Liver (tissue), 9 donors: ENCODE data around the gene KIF1A. TPM values are rescaled to one million over a fixed set of nuclear protein-coding genes. Genes with fewer than 3 reads are reported as not detected.

Experiments used
- DNase-seq: peaks from one replicate; pipeline ENCODE4 v3.0.0-alpha.2; 2017; ENCODE audit warnings: low spot score
- H3K27ac ChIP-seq, 2 donors: one replicate each; pipeline ENCODE4 v1.7.0; 2013; ENCODE audit warnings: inconsistent platforms in 2 of 2, low read length in 2 of 2, control low read depth in 1 of 2, low read depth in 1 of 2, mild to moderate bottlenecking in 1 of 2
- H3K27me3 ChIP-seq, 4 donors: one replicate each; pipeline versions ENCODE4 v1.6.1 to v1.7.0; 2013; ENCODE audit warnings: low read length in 3 of 4, inconsistent platforms in 1 of 4, mild to moderate bottlenecking in 1 of 4, moderate library complexity in 1 of 4; ENCODE audit not compliant: control insufficient read depth in 4 of 4, insufficient read depth in 4 of 4
- H3K36me3 ChIP-seq, 4 donors: one replicate each; pipeline versions ENCODE4 v1.6.1 to v1.7.0; 2013; ENCODE audit warnings: low read length in 3 of 4, mild to moderate bottlenecking in 3 of 4, low read depth in 1 of 4, moderate library complexity in 1 of 4; ENCODE audit not compliant: control insufficient read depth in 4 of 4, insufficient read depth in 3 of 4
- H3K4me1 ChIP-seq, 4 donors: one replicate each; pipeline versions ENCODE4 v1.6.1 to v1.7.0; 2013; ENCODE audit warnings: low read length in 3 of 4, mild to moderate bottlenecking in 3 of 4, moderate library complexity in 1 of 4; ENCODE audit not compliant: control insufficient read depth in 4 of 4, insufficient read depth in 4 of 4
- H3K4me3 ChIP-seq, 3 donors: one replicate each; pipeline versions ENCODE4 v1.6.1 to v1.7.0; 2013; ENCODE audit warnings: low read length in 3 of 3, control low read depth in 1 of 3, low read depth in 1 of 3, mild to moderate bottlenecking in 1 of 3
- H3K9ac ChIP-seq, 2 donors: one replicate each; pipeline ENCODE4 v1.7.0; 2013; ENCODE audit warnings: low read length in 2 of 2, mild to moderate bottlenecking in 2 of 2, moderate library complexity in 2 of 2, control low read depth in 1 of 2, low read depth in 1 of 2
- H3K9me3 ChIP-seq, 4 donors: one replicate each; pipeline versions ENCODE4 v1.6.1 to v1.7.0; 2013; ENCODE audit warnings: low read length in 3 of 4; ENCODE audit not compliant: control insufficient read depth in 4 of 4
- CTCF ChIP-seq: fragments of 150-350 bp; IDR thresholded peaks from 2 replicates; pipeline ENCODE4 v1.5.1; 2017; ENCODE audit warnings: improper control_type of control experiment, low read depth, low read length; ENCODE audit not compliant: missing input control
- EGR1 ChIP-seq, 2 donors: IDR thresholded peaks; 2 replicates each; pipeline ENCODE4 v1.6.1; 2016 to 2018; ENCODE audit warnings: antibody characterized with exemption in 2 of 2, low read depth in 2 of 2
- HNF4A ChIP-seq, 2 donors: conservative IDR thresholded peaks; 2 replicates each; pipeline ENCODE4 v1.6.1; 2016; ENCODE audit warnings: antibody characterized with exemption in 2 of 2, mild to moderate bottlenecking in 2 of 2
- HNF4G ChIP-seq: IDR thresholded peaks from 2 replicates; pipeline ENCODE4 v1.6.1; 2016; ENCODE audit warnings: antibody characterized with exemption
- JUND ChIP-seq, 2 donors: IDR thresholded peaks; 2 replicates each; pipeline ENCODE4 v1.6.1; 2016; ENCODE audit warnings: antibody characterized with exemption in 2 of 2
- MAX ChIP-seq: IDR thresholded peaks from 2 replicates; pipeline ENCODE4 v1.6.1; 2016; ENCODE audit warnings: antibody characterized with exemption
- RAD21 ChIP-seq, 2 donors: IDR thresholded peaks; 2 replicates each; pipeline ENCODE4 v1.6.1; 2016; ENCODE audit warnings: antibody characterized with exemption in 2 of 2, mild to moderate bottlenecking in 2 of 2
- REST ChIP-seq: IDR thresholded peaks from 2 replicates; pipeline ENCODE4 v1.6.1; 2016; ENCODE audit warnings: antibody characterized with exemption, mild to moderate bottlenecking
- RXRA ChIP-seq, 2 donors: IDR thresholded peaks; 2 replicates each; pipeline ENCODE4 v1.6.1; 2017 to 2018; ENCODE audit warnings: antibody characterized with exemption in 2 of 2, mild to moderate bottlenecking in 1 of 2
- SP1 ChIP-seq: IDR thresholded peaks from 2 replicates; pipeline ENCODE4 v1.6.1; 2018; ENCODE audit warnings: antibody characterized with exemption, mild to moderate bottlenecking
- TAF1 ChIP-seq: conservative IDR thresholded peaks from 2 replicates; pipeline ENCODE4 v1.6.1; 2016; ENCODE audit warnings: antibody characterized with exemption, mild to moderate bottlenecking
- YY1 ChIP-seq: IDR thresholded peaks from 2 replicates; pipeline ENCODE4 v1.6.1; 2016; ENCODE audit warnings: antibody characterized with exemption, mild to moderate bottlenecking
- WGBS: extraction: QIAGEN DNeasy Blood & Tissue Kit; methylation state at CpG from one replicate; pipeline ENCODE4 v1.1.7; 2013; 5-methylcytosine and 5-hydroxymethylcytosine counted together
- polyA plus RNA-seq, 2 donors: library from polyadenylated mRNA; stranded (reverse) in 1 of 2; unstranded in 1 of 2; fragments of 200-250 nt in 1 of 2; fragments of >200 nt in 1 of 2; fragmentation: Nextera tagmentation in 1 of 2; extraction: Ambion mirVana in 1 of 2; gene quantifications; one replicate each; pipeline versions ENCODE4 v1.2.1 to v1.2.3, GENCODE V29; 2013 to 2015
- total RNA-seq, 2 donors: library from RNA; depleted of rRNA; stranded (reverse); fragments of >200 nt; gene quantifications; one replicate each; pipeline ENCODE4 v1.2.3, GENCODE V29; 2014
- donor health status: healthy.
- donor health status: healthy.
- donor health status: healthy.
- donor health status: healthy.
- donor health status: healthy.

Gene KIF1A
- total and polyA plus RNA-seq, 4 donors = 0.03 to 0.21 (median 0.11) TPM

GRCh38 chr2:240722376-240722775 lies 97.6 kb downstream of the KIF1A start:
- no peaks in the 10 kb centered on the region for H3K36me3 ChIP-seq
- no peak for TF ChIP-seq REST
- TF ChIP-seq JUND (IDR thresholded peaks at IDR 0.05) = no peak
- TF ChIP-seq CTCF = no peak
- no peak for TF ChIP-seq HNF4G
- TF ChIP-seq RAD21 (IDR thresholded peaks at IDR 0.05) = no peak
- no peak for TF ChIP-seq SP1
- TF ChIP-seq RXRA (IDR thresholded peaks at IDR 0.05) = no peak

GRCh38 chr2:240721596-240722180 lies 98.3 kb downstream of the KIF1A start:
- TF ChIP-seq MAX = no peak
- TF ChIP-seq JUND (IDR thresholded peaks at IDR 0.05) = no peak
- TF ChIP-seq RAD21 (IDR thresholded peaks at IDR 0.05) = no peak
- TF ChIP-seq EGR1 (IDR thresholded peaks at IDR 0.05; ENCODE audit: low read depth in 2 of 2) = no peak
- TF ChIP-seq TAF1 = no peak
- TF ChIP-seq HNF4A (conservative IDR thresholded peaks at IDR 0.05) = no peak
- TF ChIP-seq YY1 = no peak
- no peak for TF ChIP-seq SP1
- no peak overlapping the region for H3K4me3 ChIP-seq
- DNase-seq = no peak

More at GRCh38 chr2:240722376-240722775, 97.6 kb downstream of the KIF1A start:
- no peak for DNase-seq
- no peaks in the 10 kb centered on the region for H3K27me3 ChIP-seq
- H3K4me3 ChIP-seq = no peak overlapping the region
- 94% methylated on average over 16 of the region's 16 CpGs for WGBS
- no peak overlapping the region for H3K27ac ChIP-seq
- H3K9me3 ChIP-seq = no peaks in the 10 kb centered on the region
- H3K4me1 ChIP-seq = no peaks in the 10 kb centered on the region
- H3K9ac ChIP-seq = no peak overlapping the region

More at GRCh38 chr2:240721596-240722180, 98.3 kb downstream of the KIF1A start:
- Histone ChIP-seq H3K4me1 (no peaks in the 10 kb centered on the region), H3K36me3 (no peaks in the 10 kb centered on the region), H3K9ac (no peak overlapping the region), H3K9me3 (no peaks in the 10 kb centered on the region), H3K27me3 (no peaks in the 10 kb centered on the region), H3K27ac (no peak overlapping the region)
- WGBS = 89% methylated on average over 20 of the region's 20 CpGs
